Kidney epithelial cell (primary cell): ENCODE data around the gene IQSEC3. TPM values are rescaled to one million over a fixed set of nuclear protein-coding genes. Genes with fewer than 3 reads are reported as not detected.

ENCODE experiments used
- DNase-seq: peaks from one replicate; pipeline ENCODE4 v3.0.0-alpha.2; 2010; ENCODE audit warnings: low read depth
- H3K27me3 ChIP-seq: 2 replicates; pipeline ENCODE4 v1.6.0; 2011; ENCODE audit warnings: low read length; ENCODE audit not compliant: control insufficient read depth, insufficient read depth
- H3K36me3 ChIP-seq: 2 replicates; pipeline ENCODE4 v1.5.1; 2011; ENCODE audit warnings: low read length; ENCODE audit not compliant: control insufficient read depth, insufficient read depth
- H3K4me3 ChIP-seq: 2 replicates; pipeline ENCODE4 v1.5.1; 2011; ENCODE audit warnings: low read depth, mild to moderate bottlenecking, control low read depth, low read length
- total RNA-seq: library from RNA; depleted of rRNA; stranded (reverse); fragments of >200 nt; gene quantifications from 2 replicates; pipeline ENCODE4 v1.2.3, GENCODE V29; 2015
- TF ChIP-seq, protein P1 (sequence below): IDR thresholded peaks from 2 replicates; pipeline ENCODE4 v1.5.1; 2011; ENCODE audit warnings: mild to moderate bottlenecking, moderate library complexity, low read length, control low read depth, inconsistent platforms; ENCODE audit not compliant: insufficient read depth, poor library complexity, severe bottlenecking

The IQSEC3 gene
- total RNA-seq, 1 donor from 2014 or later = 1.0 TPM

- peaks cover 20% of the 10 kb centered on the region for H3K27me3 ChIP-seq
- TF ChIP-seq, protein P1, sequence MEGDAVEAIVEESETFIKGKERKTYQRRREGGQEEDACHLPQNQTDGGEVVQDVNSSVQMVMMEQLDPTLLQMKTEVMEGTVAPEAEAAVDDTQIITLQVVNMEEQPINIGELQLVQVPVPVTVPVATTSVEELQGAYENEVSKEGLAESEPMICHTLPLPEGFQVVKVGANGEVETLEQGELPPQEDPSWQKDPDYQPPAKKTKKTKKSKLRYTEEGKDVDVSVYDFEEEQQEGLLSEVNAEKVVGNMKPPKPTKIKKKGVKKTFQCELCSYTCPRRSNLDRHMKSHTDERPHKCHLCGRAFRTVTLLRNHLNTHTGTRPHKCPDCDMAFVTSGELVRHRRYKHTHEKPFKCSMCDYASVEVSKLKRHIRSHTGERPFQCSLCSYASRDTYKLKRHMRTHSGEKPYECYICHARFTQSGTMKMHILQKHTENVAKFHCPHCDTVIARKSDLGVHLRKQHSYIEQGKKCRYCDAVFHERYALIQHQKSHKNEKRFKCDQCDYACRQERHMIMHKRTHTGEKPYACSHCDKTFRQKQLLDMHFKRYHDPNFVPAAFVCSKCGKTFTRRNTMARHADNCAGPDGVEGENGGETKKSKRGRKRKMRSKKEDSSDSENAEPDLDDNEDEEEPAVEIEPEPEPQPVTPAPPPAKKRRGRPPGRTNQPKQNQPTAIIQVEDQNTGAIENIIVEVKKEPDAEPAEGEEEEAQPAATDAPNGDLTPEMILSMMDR = peak; percentile 93
- H3K36me3 ChIP-seq = no peaks in the 10 kb centered on the region
- no peak overlapping the region for H3K4me3 ChIP-seq
- no peak for DNase-seq
Observed at GRCh38 chr12:219891-220352, 153.4 kb downstream of the IQSEC3 start.

DNA sequence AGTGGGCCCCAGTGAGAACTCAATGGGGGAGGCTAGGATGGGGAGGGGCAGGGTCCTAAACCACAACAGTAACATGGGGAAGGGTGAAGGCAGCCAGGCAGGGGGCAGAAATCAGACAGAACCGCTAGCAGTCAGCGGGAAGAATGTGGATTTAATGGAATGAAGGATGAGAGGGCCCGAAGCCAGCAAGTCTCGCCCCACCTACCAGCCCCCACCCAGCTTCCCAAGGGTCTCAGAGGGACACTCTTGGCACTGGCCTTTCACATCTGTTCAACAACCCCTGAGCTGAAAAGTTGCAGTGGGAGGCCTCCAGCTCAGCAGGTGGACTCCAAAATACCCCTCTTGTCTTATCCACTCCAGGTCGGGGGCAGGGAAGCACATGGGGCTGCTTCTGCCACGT is 153.9 kb downstream of the IQSEC3 start:
- H3K27me3 ChIP-seq = peaks cover 14% of the 10 kb centered on the region
- no peaks in the 10 kb centered on the region for H3K36me3 ChIP-seq
- TF ChIP-seq, protein P1 = no peak
- no peak for DNase-seq
- no peak overlapping the region for H3K4me3 ChIP-seq

- no peak overlapping the region for H3K4me3 ChIP-seq
- H3K27me3 ChIP-seq = peaks cover 13% of the 10 kb centered on the region
- no peaks in the 10 kb centered on the region for H3K36me3 ChIP-seq
- DNase-seq = no peak
- TF ChIP-seq, protein P1 = no peak
Observed at GRCh38 chr12:220946-221550, 154.5 kb downstream of the IQSEC3 start.

GRCh38 chr12:221736-222135 is 155.2 kb downstream of the IQSEC3 start:
- Histone ChIP-seq H3K36me3 (no peaks in the 10 kb centered on the region), H3K27me3 (peaks cover 13% of the 10 kb centered on the region), H3K4me3 (no peak overlapping the region)
- TF ChIP-seq, protein P1 = no peak
- no peak for DNase-seq

DNA sequence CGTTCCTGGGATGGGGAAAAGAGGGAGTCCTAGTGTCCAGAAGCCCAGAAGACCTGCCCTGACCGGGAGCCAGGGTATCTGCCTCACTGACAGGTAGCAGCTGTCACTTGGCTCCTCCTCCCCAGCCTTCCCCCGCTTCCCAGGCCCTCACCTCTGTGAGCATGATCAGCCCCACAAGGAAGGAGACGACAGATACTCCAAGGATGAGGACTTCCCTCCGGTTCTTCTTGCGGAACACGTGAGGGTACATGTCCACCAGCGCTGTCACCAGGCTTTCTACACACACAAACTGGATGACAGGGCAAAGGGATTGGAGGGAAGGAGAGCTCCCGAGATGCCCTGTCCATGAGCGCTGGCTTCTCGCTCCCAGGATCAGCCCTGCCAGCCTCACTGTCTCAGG is 157.3 kb downstream of the IQSEC3 start:
- H3K36me3 ChIP-seq = no peaks in the 10 kb centered on the region
- H3K4me3 ChIP-seq = no peak overlapping the region
- H3K27me3 ChIP-seq = peaks cover 18% of the 10 kb centered on the region
- no peak for DNase-seq
- TF ChIP-seq, protein P1 = no peak

- Histone ChIP-seq H3K36me3 (no peaks in the 10 kb centered on the region), H3K4me3 (no peak overlapping the region), H3K27me3 (peaks cover 18% of the 10 kb centered on the region)
- TF ChIP-seq, protein P1 = no peak
- DNase-seq = no peak
Observed at GRCh38 chr12:224330-224729, 157.8 kb downstream of the IQSEC3 start.
